OCI-LY3 (cell line): ENCODE measurements around the gene RERE.

Source experiments
- EZH2phosphoT487 ChIP-seq: fragments of 200-600 bp; shearing (Covaris generic); IDR thresholded peaks from 2 replicates; pipeline ENCODE4 v1.6.1; 2018; ENCODE audit warnings: antibody characterized with exemption, mixed run types, low read depth
- TF ChIP-seq, protein P1 (sequence below): fragments of 200-600, 300-600 bp; sonication (generic); IDR thresholded peaks from 2 replicates; pipeline ENCODE4 v1.5.1; 2014; ENCODE audit warnings: antibody characterized with exemption, low read length, low read depth

- TF ChIP-seq, protein P1, sequence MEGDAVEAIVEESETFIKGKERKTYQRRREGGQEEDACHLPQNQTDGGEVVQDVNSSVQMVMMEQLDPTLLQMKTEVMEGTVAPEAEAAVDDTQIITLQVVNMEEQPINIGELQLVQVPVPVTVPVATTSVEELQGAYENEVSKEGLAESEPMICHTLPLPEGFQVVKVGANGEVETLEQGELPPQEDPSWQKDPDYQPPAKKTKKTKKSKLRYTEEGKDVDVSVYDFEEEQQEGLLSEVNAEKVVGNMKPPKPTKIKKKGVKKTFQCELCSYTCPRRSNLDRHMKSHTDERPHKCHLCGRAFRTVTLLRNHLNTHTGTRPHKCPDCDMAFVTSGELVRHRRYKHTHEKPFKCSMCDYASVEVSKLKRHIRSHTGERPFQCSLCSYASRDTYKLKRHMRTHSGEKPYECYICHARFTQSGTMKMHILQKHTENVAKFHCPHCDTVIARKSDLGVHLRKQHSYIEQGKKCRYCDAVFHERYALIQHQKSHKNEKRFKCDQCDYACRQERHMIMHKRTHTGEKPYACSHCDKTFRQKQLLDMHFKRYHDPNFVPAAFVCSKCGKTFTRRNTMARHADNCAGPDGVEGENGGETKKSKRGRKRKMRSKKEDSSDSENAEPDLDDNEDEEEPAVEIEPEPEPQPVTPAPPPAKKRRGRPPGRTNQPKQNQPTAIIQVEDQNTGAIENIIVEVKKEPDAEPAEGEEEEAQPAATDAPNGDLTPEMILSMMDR: no peak
- TF ChIP-seq EZH2phosphoT487: no peak
These were observed 457.6 kb downstream of the RERE start for GRCh38 chr1:8359617-8360481.
